A172 (cell line): ENCODE results near the gene PTGFR. TPM values are rescaled to one million over a fixed set of nuclear protein-coding genes. Genes with fewer than 3 reads are reported as not detected.

ENCODE experiments used
- DNase-seq: peaks from one replicate; pipeline ENCODE4 v3.0.0-alpha.2; 2015; ENCODE audit warnings: low spot score
- total RNA-seq: library from RNA; depleted of rRNA; stranded (reverse); fragments of >200 nt; shearing (Covaris generic); gene quantifications from 2 replicates; pipeline ENCODE4 v1.2.3, GENCODE V29; 2014; rRNA removed

The PTGFR gene
- total RNA-seq, 1 experiment from 2014 or later, result 11.0 TPM

GRCh38 chr1:78587211-78587610, 96.4 kb downstream of the PTGFR start:
- DNase-seq, result no peak

Other genes starting within 250 kb of the PTGFR start
- 0.29 and 2.6 TPM in 2 replicates for gene IFI44L, start 129.5 kb downstream of the PTGFR start, total RNA-seq
- 35.2 and 40.0 TPM in 2 replicates for gene IFI44, start 158.9 kb downstream of the PTGFR start, total RNA-seq